Stromal cell of bone marrow (primary cell): ENCODE results near the gene ELAVL4.

Source experiments
- DNase-seq: peaks from one replicate; pipeline ENCODE4 v3.0.0-alpha.2; 2012; ENCODE audit warnings: low read depth

Gene ELAVL4

DNA sequence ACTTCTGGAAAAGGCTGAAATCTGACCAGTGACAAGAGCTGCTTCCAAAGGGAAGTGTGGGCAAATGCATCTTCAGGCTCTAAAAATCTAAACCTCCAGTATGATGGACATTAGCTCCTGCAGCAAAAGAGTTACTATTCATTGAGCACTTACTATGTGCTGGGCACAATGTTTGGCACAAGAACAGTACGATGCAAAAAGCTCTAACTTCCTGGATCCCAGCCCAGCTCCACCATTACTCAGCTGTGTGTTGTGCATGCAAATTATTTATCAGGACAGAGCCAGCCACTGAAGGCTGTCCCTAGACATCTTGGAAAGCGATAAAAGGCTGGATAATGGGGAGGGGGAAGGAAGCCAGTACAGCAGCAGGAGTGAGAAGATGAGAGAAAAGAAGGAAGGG lies 143.5 kb downstream of the ELAVL4 start:
- DNase-seq = no peak
